NCI-H128 (cell line): ENCODE data around the gene PELI2.

ENCODE experiments used
- DNase-seq: peaks from one replicate; lab custom pipeline; 2025; ENCODE audit not compliant: unreplicated experiment; lab: John Stamatoyannopoulos, UW

PELI2 gene

DNA sequence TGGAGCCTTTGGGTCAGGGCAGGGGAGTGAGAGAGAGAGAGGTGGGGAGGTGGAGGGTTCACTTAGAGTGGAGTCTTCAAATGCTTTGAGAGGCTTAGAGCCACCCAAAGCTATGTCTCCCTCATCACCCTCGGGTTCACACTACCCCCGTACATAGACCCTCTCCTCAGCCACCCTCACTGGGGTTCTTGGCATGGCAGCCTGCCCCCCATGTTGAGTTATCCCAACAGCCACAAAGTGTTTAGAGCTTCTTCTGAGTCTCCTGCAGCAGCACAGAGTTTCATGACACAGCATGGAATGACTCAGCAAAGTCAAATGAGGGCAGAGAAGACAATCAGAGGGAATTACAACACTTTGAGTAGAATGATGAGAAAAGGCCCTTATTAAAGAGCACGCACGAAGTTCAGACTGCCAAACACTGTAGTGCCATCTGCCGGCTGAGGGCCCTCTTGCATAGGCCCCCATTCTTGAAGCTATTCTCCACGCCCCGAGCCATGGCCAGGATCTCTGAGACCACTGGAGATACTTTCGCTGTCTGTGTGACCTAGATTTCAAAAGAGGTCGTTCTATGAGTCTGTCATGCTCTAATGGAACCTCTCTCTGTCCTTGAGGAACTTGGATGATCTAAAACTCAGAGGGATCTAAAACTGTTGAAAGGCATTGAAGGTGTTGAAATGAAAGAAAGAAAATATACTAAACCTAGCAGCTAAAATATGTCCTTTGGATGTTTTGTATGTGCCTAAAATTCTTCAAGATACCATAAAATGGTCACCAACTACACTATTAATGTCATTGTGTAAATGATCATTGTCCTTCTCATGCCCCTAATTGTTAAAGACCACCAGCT, 221.9 kb downstream of the PELI2 start:
- peak; percentile 22 for DNase-seq

DNA sequence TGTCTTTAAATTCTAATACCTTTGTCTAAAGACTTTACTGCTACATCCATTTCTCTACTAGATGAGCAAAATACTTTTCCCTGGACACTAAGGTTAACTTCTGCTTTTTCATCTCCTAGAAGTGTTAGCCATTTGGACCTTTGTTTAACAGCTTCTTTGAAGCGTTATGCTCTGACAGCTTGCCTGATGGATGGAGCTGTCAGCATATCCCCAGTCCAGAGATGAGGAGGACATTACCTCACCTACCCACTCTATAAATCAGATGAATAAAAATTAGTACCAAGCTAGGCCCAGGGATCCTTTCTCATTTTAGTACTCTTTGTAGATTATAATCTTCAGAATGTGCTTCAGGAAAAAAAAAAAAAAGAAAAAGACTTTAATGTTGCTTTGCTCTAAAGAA, 222.7 kb downstream of the PELI2 start:
- DNase-seq, result no peak

DNA sequence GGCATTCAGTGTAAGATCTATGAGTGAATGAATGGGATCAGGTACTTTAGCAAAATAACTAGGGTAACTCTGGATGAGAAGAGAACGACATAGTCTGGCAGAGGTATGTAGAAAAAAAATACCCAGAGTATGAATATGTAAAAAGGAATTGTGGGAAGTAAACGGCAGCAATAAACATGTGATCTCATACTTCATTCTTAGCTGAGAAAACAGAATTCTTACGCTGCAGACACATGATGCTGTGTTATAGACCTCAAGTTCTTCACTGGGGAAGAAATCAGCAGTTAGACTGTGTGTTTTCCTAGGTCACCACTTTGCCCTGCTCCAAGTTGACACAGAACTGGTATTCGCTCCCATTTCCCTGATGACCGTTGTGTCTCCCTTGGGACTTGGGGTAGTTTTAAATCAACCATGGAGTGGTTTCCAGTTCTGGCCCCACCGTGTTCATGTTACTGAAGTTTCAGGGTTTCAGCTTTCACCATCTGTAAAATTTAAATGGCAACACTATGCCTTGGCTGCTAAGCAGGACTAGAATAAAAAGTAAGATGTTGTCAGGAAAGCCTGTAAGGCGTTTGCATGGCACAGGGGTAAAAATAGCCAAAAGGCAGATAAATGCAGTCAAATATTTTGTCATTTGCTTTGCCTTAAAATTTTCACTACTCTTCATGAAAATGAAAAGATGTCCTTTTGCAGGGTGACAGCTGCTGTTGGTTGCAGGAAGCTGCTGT, 223.7 kb downstream of the PELI2 start:
- DNase-seq, result no peak

- no peak for DNase-seq
Measured at GRCh38 chr14:56342494-56342942, 224.3 kb downstream of the PELI2 start.

DNA sequence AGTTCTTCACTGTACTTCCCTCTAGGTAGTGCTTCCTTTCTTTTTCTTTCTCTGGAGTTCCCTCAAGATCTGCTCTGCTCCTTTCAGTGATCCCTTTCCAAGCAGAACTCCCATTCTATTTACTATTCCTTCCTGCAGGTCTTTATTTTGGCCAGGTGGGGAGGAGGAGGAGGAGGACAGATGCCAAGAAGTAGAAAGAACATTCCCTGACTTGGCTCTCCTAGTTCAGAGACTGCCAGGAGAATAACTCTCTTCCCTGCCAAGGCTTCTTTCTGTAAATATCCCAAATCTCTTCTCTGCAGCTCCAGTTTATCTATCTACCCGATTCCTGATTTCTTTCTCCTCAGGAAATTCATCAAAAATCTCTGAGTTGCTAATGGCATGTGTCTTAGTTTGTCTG, 231.7 kb downstream of the PELI2 start:
- DNase-seq, result no peak
